ENCODE data around the gene PROSER1. TPM values are rescaled to one million over a fixed set of nuclear protein-coding genes. Genes with fewer than 3 reads are reported as not detected.

PROSER1 gene
- total RNA-seq, 1 donor from 2014 or later, result 60.7 TPM

GRCh38 chr13:38993381-38993780, 44.5 kb downstream of the PROSER1 start:
- H3K36me3 ChIP-seq, result no peaks in the 10 kb centered on the region
- DNase-seq (ENCODE audit: low spot score in 2 of 2), result no peak
- TF ChIP-seq, protein P1, sequence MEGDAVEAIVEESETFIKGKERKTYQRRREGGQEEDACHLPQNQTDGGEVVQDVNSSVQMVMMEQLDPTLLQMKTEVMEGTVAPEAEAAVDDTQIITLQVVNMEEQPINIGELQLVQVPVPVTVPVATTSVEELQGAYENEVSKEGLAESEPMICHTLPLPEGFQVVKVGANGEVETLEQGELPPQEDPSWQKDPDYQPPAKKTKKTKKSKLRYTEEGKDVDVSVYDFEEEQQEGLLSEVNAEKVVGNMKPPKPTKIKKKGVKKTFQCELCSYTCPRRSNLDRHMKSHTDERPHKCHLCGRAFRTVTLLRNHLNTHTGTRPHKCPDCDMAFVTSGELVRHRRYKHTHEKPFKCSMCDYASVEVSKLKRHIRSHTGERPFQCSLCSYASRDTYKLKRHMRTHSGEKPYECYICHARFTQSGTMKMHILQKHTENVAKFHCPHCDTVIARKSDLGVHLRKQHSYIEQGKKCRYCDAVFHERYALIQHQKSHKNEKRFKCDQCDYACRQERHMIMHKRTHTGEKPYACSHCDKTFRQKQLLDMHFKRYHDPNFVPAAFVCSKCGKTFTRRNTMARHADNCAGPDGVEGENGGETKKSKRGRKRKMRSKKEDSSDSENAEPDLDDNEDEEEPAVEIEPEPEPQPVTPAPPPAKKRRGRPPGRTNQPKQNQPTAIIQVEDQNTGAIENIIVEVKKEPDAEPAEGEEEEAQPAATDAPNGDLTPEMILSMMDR (IDR thresholded peaks at IDR 0.05), result no peak
- no peaks in the 10 kb centered on the region for H3K9me3 ChIP-seq
- H3K27ac ChIP-seq, result no peak overlapping the region
- no peak overlapping the region for H3K4me3 ChIP-seq
- intact Hi-C loops (cut with DNase I), result no loop called here
- H3K27me3 ChIP-seq, result no peaks in the 10 kb centered on the region
- H3K4me1 ChIP-seq, result no peaks in the 10 kb centered on the region

DNA sequence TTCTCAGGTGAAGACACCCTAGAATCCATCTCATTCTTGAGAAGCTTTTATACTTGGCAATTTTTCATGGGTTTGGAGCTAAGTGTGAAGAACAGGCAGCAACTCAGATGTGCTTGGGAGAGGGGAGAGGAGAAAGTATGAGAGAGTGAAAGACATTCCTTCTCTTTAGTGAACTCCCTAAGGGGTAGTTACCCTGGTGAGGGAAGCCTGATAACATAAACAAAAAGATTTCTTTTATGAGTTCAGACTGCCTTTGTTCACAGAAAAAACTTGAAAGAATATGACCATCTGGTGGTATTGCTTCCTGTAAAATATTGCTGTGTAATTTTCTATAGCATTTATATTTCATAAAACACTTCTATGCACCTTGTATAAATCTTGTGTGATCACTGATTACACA, 47.2 kb downstream of the PROSER1 start, which contains the start of gene STOML3:
Gene STOML3, minus strand, starts transcription at position 139 of the 400 bp plus-strand sequence. Its CDS starts 110 bp downstream, at position 29.
- TF ChIP-seq, protein P1 (IDR thresholded peaks at IDR 0.05), result no peak
- H3K27me3 ChIP-seq, result no peaks in the 10 kb centered on the region
- intact Hi-C loops (cut with DNase I), result no loop called here

DNA sequence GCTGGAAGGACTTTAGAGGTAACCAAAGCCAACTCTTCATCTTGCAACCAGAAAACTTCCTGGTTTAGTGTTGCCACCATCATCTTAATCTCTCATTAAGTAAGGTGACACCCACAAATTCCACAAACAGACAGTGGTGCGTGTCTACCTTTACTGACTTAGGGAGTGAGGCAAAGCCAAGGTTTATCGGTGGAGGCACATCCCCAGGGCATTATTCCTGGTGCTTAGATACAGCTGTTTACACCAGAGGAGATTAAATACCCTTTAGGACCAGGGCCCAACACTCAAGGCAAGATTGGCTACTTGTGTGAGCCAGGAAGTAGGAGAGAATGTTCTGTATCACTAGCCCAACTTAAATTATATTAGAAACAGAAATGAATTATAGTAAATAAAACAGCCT, 56.8 kb downstream of the PROSER1 start:
- no peak for DNase-seq (ENCODE audit: low spot score in 2 of 2)
- TF ChIP-seq, protein P1 (IDR thresholded peaks at IDR 0.05), result no peak
- peaks cover 5 to 8% of the 10 kb centered on the region in 2 donors for H3K9me3 ChIP-seq
- intact Hi-C loops (cut with DNase I), result no loop called here
- no peaks in the 10 kb centered on the region for H3K27me3 ChIP-seq
- H3K27ac ChIP-seq, result no peak overlapping the region
- no peaks in the 10 kb centered on the region for H3K4me1 ChIP-seq
- no peak overlapping the region for H3K4me3 ChIP-seq
- H3K36me3 ChIP-seq, result no peaks in the 10 kb centered on the region

More for the DNA sequence above, 47.2 kb downstream of the PROSER1 start, which contains the start of gene STOML3:
- Histone ChIP-seq H3K9me3 (no peaks in the 10 kb centered on the region), H3K36me3 (no peaks in the 10 kb centered on the region), H3K27ac (no peak within 1 kb of the TSS), H3K4me3 (no peak within 1 kb of the TSS), H3K4me1 (no peaks in the 10 kb centered on the region)
- DNase-seq (ENCODE audit: low spot score in 2 of 2), result no peak

DNA sequence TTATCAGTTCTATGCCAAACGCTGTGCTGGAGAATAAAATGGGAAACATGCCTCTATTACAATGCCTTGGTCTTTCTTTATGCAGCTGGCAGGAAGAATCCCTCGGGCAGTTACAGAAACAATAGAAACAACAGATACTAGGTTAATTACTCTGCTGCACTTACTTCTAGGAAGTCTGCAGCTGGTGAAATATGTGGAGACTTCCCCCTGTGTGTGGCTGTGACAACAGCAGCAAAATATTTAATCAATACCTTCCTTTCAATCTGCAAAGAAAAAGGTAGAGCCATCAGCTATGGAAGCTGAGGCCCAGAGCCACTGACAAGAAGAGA, 57.2 kb downstream of the PROSER1 start:
- TF ChIP-seq, protein P1 (IDR thresholded peaks at IDR 0.05), result no peak
- Histone ChIP-seq H3K27me3 (no peaks in the 10 kb centered on the region), H3K4me1 (no peaks in the 10 kb centered on the region), H3K4me3 (no peak overlapping the region), H3K36me3 (no peaks in the 10 kb centered on the region), H3K27ac (no peak overlapping the region), H3K9me3 (peaks cover 5 to 8% of the 10 kb centered on the region in 2 donors)
- intact Hi-C loops (cut with DNase I), result no loop called here
- DNase-seq (ENCODE audit: low spot score in 2 of 2), result no peak

DNA sequence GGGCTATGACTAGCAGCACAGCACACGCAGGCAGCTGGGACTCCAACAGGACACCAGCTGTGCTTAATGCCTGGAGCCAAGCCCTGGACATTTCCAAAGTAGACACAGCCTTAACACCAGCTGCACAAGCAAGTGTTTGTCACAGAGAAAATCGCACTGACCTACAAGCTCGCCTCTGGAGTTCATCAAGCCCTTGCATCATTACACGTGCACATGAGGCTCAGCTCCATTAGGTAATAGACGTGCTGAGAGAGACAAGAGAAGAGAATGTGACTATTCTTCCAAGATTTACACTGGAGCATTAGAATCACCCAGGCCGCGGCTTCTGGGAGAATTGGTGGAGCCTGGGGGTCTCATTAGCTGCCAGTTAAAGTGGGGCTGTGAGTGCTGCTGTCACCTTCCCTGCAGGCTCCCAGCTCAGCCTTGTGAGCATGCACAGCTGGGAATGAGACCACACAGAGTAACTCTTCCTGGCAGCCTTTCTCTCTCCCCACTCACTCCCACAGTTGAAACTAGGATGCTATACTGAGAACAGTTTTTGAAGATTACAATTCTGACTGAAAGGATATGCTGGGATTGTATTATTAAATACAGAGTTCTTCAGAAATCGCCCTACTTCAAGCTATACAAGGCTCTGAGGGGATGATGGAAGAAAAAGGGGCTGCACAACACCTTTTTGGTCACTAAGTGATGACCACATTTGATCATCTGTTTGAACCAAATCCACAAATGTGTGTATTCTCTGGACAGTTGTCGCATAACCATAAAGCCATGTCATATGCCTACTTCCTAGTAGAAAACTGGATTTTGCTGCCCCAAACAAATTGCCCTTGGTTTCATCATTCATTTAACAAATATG, 57.8 kb downstream of the PROSER1 start:
- Histone ChIP-seq H3K4me1 (no peaks in the 10 kb centered on the region), H3K27me3 (no peaks in the 10 kb centered on the region), H3K36me3 (no peaks in the 10 kb centered on the region), H3K9me3 (peaks cover 5 to 8% of the 10 kb centered on the region in 2 donors), H3K27ac (no peak overlapping the region), H3K4me3 (no peak overlapping the region)
- no peak for DNase-seq (ENCODE audit: low spot score in 2 of 2)
- TF ChIP-seq, protein P1 (IDR thresholded peaks at IDR 0.05), result no peak
- intact Hi-C loops (cut with DNase I), result no loop called here
